Right lobe of liver (tissue), 6 donors: ENCODE measurements around the gene COX17. TPM values are rescaled to one million over a fixed set of nuclear protein-coding genes. Genes with fewer than 3 reads are reported as not detected.

Source experiments
- ATAC-seq, 4 donors: fragments of 200-7000 bp; cut with Tn5 transposase; one replicate each; pipeline ENCODE4 v1.9.1; 2020; ENCODE audit warnings: mild to moderate bottlenecking in 4 of 4, moderate library complexity in 4 of 4
- DNase-seq, 3 donors: peaks; one replicate each; pipeline ENCODE4 v3.0.0-alpha.2; 2020
- H3K27ac ChIP-seq, 3 donors: fragments of 200-600 bp; one replicate each; pipeline ENCODE4 v1.8.0; 2022
- H3K27me3 ChIP-seq, 2 donors: fragments of 200-600 bp; one replicate each; pipeline ENCODE4 v1.8.0; 2022
- H3K36me3 ChIP-seq, 4 donors: fragments of 200-600 bp; sonication (generic) in 1 of 4; one replicate each; pipeline versions ENCODE4 v1.5.1 to v1.8.0; 2017 to 2022; ENCODE audit warnings: control low read depth in 1 of 4
- H3K4me1 ChIP-seq, 4 donors: fragments of 200-600 bp; sonication (generic) in 1 of 4; one replicate each; pipeline versions ENCODE4 v1.5.1 to v1.8.0; 2017 to 2022; ENCODE audit warnings: control low read depth in 1 of 4
- H3K4me3 ChIP-seq, 3 donors: fragments of 200-600 bp; one replicate each; pipeline ENCODE4 v1.8.0; 2022
- H3K9me3 ChIP-seq, 4 donors: fragments of 200-600 bp; sonication (generic) in 1 of 4; one replicate each; pipeline versions ENCODE4 v1.5.1 to v1.8.0; 2017 to 2022; ENCODE audit warnings: control low read depth in 1 of 4
- CTCF ChIP-seq, 4 donors: fragments of 200-600 bp in 3 of 4; fragments of 450-650 bp in 1 of 4; IDR thresholded peaks; one replicate each; pipeline versions ENCODE4 v1.5.1 to v1.8.0; 2016 to 2022; ENCODE audit warnings: antibody characterized with exemption in 4 of 4, mild to moderate bottlenecking in 2 of 4
- POLR2A ChIP-seq: fragments of 450-650 bp; IDR thresholded peaks from one replicate; pipeline ENCODE4 v1.6.1; 2017; ENCODE audit warnings: antibody characterized with exemption, mild to moderate bottlenecking
- WGBS: methylation state at CpG from one replicate; pipeline ENCODE4 v1.1.6; 2018; ENCODE audit warnings: low coverage, low lambda C conversion rate; ENCODE audit not compliant: insufficient coverage; ENCODE audit errors: missing lambda C conversion rate; 5-methylcytosine and 5-hydroxymethylcytosine counted together
- intact Hi-C, 2 donors: fragments of 100-400 bp; cut with DNase I; formaldehyde crosslinking; loops; one replicate each; pipeline versions ENCODE4 v1.11.2 to v1.14.1; 2022
- total RNA-seq, 6 experiments: library from RNA; depleted of rRNA in 2 of 6; stranded (reverse); fragments of >200 nt in 2 of 6; fragmentation: NEBNext Ultra II Directional in 3 of 6; extraction: Animal tissue kit (Norgen Biotek cat#: 25700) in 3 of 6; gene quantifications; one replicate each; pipeline versions ENCODE4 v1.1.0 to v1.2.4, GENCODE V29; 2016 to 2023
- donor health status: DM: no; HTN: yes; CAD: no.
- donor health status: DM: no; HTN: no; CAD: no.
- donor health status: DM: no; HTN: no; CAD: no.
- donor health status: DM: no; HTN: yes; CAD: no.
- donor health status: DM: no; HTN: yes; CAD: no.

The COX17 gene
- total RNA-seq, 6 experiments from 2014 or later: 23.9 to 40.8 (median 33.0) TPM

- no peaks in the 10 kb centered on the region for H3K9me3 ChIP-seq
- ATAC-seq: no peak
- no peak for DNase-seq
- peak overlapping the region; percentile 89 to 96 (median 92) for H3K27ac ChIP-seq
- no peak for TF ChIP-seq CTCF (IDR thresholded peaks at IDR 0.05)
- H3K36me3 ChIP-seq: peaks cover 0 to 23% (median 5%) of the 10 kb centered on the region in 4 donors
- 5% methylated on average over 6 of the region's 6 CpGs for WGBS
- H3K27me3 ChIP-seq: no peaks in the 10 kb centered on the region
- intact Hi-C loops: no loop called here
- peak overlapping the region; percentile 76 to 81 (median 81) for H3K4me3 ChIP-seq
- H3K4me1 ChIP-seq: peaks cover 0 to 10% (median 4%) of the 10 kb centered on the region in 4 donors
These were observed 382 bp upstream of the COX17 start for GRCh38 chr3:119677641-119677934.

GRCh38 chr3:119676020-119676419, 1.2 kb downstream of the COX17 start:
- Histone ChIP-seq H3K36me3 (peaks cover 0 to 30% (median 6%) of the 10 kb centered on the region in 4 donors), H3K4me1 (peaks cover 0 to 10% (median 4%) of the 10 kb centered on the region in 4 donors), H3K27me3 (no peaks in the 10 kb centered on the region), H3K27ac (peak overlapping the region in 2 of 3 donors; percentile 89 to 96), H3K9me3 (no peaks in the 10 kb centered on the region), H3K4me3 (peak overlapping the region; percentile 76 to 81 (median 81))
- WGBS: 43% methylated on average over 1 of the region's 1 CpG
- DNase-seq: no peak
- ATAC-seq: no peak
- TF ChIP-seq CTCF (IDR thresholded peaks at IDR 0.05): no peak
- intact Hi-C loops: no loop called here

- TF ChIP-seq POLR2A: no peak
- Histone ChIP-seq H3K4me3 (peak overlapping the region in 1 of 3 donors; percentile 81), H3K9me3 (no peaks in the 10 kb centered on the region), H3K27me3 (no peaks in the 10 kb centered on the region), H3K4me1 (peaks cover 0 to 10% (median 4%) of the 10 kb centered on the region in 4 donors), H3K36me3 (peaks cover 0 to 34% (median 6%) of the 10 kb centered on the region in 4 donors), H3K27ac (no peak overlapping the region)
- intact Hi-C loops: no loop called here
- WGBS: 76% methylated on average over 5 of the region's 5 CpGs
- DNase-seq: no peak
- ATAC-seq: no peak
These were observed 1.9 kb downstream of the COX17 start for GRCh38 chr3:119675188-119675874.

GRCh38 chr3:119673875-119674274, 3.3 kb downstream of the COX17 start:
- intact Hi-C loops: no loop called here
- peak in 1 of 3 donors; percentile 23 for DNase-seq
- WGBS: no CpG with 5 or more reads among the region's 18 CpGs
- Histone ChIP-seq H3K9me3 (no peaks in the 10 kb centered on the region), H3K4me3 (no peak overlapping the region), H3K4me1 (peaks cover 0 to 10% (median 4%) of the 10 kb centered on the region in 4 donors), H3K27me3 (no peaks in the 10 kb centered on the region), H3K36me3 (peaks cover 0 to 34% (median 6%) of the 10 kb centered on the region in 4 donors), H3K27ac (no peak overlapping the region)
- TF ChIP-seq POLR2A: no peak
- TF ChIP-seq CTCF (IDR thresholded peaks at IDR 0.05): no peak
- no peak for ATAC-seq

- WGBS: 89% methylated on average over 2 of the region's 2 CpGs
- DNase-seq (no peak), ATAC-seq (no peak)
- Histone ChIP-seq H3K9me3 (no peaks in the 10 kb centered on the region), H3K36me3 (peaks cover 0 to 38% (median 9%) of the 10 kb centered on the region in 4 donors), H3K4me3 (no peak overlapping the region), H3K4me1 (peaks cover 0 to 10% (median 4%) of the 10 kb centered on the region in 4 donors), H3K27ac (no peak overlapping the region), H3K27me3 (no peaks in the 10 kb centered on the region)
- intact Hi-C loops: no loop called here
- TF ChIP-seq CTCF (IDR thresholded peaks at IDR 0.05) (no peak), POLR2A (no peak)
These were observed 4.4 kb downstream of the COX17 start for GRCh38 chr3:119672776-119673175.
